ENCODE data around the gene ZFP91.
A peak's percentile ranks its signal among the peaks of the same experiment; 100 is the strongest.

The ZFP91 gene, protein sequence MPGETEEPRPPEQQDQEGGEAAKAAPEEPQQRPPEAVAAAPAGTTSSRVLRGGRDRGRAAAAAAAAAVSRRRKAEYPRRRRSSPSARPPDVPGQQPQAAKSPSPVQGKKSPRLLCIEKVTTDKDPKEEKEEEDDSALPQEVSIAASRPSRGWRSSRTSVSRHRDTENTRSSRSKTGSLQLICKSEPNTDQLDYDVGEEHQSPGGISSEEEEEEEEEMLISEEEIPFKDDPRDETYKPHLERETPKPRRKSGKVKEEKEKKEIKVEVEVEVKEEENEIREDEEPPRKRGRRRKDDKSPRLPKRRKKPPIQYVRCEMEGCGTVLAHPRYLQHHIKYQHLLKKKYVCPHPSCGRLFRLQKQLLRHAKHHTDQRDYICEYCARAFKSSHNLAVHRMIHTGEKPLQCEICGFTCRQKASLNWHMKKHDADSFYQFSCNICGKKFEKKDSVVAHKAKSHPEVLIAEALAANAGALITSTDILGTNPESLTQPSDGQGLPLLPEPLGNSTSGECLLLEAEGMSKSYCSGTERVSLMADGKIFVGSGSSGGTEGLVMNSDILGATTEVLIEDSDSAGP

DNA sequence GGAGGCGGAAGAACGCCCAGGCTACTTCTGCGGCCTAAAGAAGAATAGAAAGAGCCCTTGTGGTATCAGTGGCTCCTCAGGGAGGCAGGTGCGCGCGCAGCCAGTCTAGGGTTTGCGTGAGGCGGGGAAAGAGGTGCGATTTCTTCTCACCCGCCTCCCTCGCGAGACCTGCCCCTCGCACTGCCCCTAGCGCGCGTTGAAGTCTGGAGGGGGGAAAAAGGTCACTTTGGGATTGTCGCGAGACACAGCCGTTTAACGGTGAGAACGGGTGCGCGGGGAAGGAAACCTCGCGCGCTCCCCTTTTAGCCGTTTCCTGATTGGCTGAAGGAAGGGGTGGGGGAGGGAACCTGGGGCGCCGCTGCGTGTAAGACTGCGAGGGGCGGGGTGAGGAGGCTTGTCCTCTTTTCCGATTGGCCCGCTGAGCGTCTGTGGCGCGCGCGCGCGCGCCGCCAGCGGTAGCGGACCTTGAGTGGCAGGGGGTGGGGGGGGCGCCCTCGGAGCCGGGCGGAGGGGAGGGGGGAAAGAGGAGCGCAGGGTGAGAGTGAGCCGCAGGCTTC, at the start of gene ZFP91:
Gene ZFP91 (plus strand): TSS at position 429 of the 557 bp plus-strand sequence. CDS start 219 bp downstream, outside the sequence.
- TF ChIP-seq ZNF274 (IDR thresholded peaks at IDR 0.05; ENCODE audit: low read depth, low read length), result no peak
- peak within 1 kb of the TSS; percentile 92 for H3K4me3 ChIP-seq (ENCODE audit: low read length)

DNA sequence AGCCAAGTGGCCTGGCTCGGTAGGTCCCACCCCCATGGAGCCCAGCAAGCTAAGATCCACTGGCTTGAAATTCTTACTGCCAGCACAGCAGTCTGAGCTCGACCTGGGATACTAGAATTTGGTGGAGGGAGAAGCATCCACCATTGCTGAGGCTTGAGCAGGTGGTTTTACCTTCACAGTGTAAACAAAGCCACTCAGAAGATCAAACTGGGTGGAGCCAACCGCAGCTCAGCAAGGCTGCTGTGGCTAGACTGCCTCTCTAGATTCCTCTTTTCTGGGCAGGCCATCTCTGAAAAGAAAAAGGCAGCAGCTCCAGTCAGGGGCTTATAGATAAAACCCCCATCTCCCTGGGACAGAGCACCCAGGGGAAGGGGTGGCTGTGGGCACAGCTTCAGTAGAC, 48.6 kb upstream of the ZFP91 start:
- TF ChIP-seq ZNF274 (IDR thresholded peaks at IDR 0.05; ENCODE audit: low read depth, low read length), result no peak
- H3K4me3 ChIP-seq (ENCODE audit: low read length), result no peak overlapping the region

DNA sequence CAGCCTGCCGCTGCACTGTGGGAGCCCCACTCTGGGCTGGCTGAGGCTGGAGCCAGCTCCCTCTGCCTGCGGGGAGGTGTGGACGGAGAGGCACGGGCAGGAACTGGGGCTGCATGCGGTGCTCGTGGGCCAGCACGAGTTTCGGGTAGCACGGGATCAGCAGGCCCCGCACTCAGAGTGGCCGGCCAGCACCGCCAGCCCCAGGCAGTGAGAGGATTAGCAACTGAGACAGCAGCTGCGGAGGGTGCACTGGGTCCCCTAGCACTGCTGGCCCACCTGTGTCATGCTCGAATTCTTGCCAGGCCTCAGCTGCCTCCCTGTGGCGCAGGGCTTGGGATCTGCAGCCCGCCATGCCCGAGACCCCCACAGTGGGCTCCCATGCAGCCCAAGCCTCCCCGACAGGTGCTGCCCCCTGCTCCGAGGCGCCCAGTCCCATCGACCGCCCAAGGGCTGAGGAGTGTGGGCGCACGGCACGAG, 47.0 kb upstream of the ZFP91 start:
- H3K4me3 ChIP-seq (ENCODE audit: low read length), result no peak overlapping the region
- no peak for TF ChIP-seq ZNF274 (IDR thresholded peaks at IDR 0.05; ENCODE audit: low read depth, low read length)

DNA sequence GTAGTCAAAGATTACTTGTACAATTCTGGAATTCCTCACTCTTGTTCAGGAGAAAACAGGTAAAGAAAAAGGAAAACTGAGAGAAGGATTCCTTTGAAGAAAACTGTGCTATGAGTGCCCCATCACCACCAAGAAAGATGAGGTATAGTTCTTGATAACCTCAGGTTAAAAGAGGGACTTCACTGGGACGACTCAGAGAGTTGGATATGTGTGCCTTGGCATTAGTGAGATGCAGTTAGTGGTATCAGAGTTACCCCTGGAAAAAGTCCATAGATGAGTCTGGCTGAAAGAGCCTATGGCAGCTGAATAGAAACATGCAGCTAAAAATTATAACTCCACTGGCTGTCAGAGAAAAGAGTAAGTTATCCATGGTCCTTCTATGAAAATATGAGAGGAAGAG, 32.0 kb upstream of the ZFP91 start:
- no peak for TF ChIP-seq ZNF274 (IDR thresholded peaks at IDR 0.05; ENCODE audit: low read depth, low read length)
- no peak overlapping the region for H3K4me3 ChIP-seq (ENCODE audit: low read length)

DNA sequence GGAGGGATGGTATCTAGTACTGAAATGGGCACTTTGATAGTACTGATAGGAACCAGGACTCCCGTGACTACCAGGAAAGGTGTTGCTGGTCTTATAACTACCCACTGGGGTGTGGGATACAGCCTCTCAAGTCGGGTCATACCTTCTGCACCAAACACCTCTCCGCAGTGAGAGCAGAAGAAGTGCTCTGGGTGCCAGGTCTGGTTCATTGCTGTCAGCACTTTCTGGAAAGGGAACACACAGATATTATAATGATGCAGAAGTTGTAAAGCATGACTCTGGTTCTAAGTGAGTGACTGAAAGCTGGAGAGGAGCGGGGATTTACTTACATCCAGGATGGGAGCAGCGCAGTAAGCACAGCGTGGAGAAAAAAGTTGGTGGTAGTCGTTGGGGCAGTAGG, 29.2 kb upstream of the ZFP91 start:
- no peak for TF ChIP-seq ZNF274 (IDR thresholded peaks at IDR 0.05; ENCODE audit: low read depth, low read length)
- H3K4me3 ChIP-seq (ENCODE audit: low read length), result no peak overlapping the region

DNA sequence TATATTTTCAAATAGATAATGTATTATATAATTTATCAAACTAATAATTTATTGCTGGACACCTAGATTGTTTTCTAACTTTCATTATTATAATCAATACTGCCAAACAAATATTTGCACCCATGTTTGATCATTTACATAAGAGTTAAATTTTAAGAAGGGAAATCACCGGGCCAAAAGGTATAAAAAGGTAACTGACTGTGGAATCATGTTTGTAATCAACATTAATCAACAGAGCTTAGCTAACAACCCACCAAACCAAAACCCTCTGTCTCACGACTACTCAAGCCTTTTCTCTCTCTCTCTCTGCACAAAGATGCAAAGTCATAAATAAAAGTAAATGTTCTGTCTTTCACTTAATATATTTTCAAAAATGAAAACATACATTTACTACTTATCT, 18.0 kb upstream of the ZFP91 start:
- TF ChIP-seq ZNF274 (IDR thresholded peaks at IDR 0.05; ENCODE audit: low read depth, low read length), result no peak
- no peak overlapping the region for H3K4me3 ChIP-seq (ENCODE audit: low read length)

DNA sequence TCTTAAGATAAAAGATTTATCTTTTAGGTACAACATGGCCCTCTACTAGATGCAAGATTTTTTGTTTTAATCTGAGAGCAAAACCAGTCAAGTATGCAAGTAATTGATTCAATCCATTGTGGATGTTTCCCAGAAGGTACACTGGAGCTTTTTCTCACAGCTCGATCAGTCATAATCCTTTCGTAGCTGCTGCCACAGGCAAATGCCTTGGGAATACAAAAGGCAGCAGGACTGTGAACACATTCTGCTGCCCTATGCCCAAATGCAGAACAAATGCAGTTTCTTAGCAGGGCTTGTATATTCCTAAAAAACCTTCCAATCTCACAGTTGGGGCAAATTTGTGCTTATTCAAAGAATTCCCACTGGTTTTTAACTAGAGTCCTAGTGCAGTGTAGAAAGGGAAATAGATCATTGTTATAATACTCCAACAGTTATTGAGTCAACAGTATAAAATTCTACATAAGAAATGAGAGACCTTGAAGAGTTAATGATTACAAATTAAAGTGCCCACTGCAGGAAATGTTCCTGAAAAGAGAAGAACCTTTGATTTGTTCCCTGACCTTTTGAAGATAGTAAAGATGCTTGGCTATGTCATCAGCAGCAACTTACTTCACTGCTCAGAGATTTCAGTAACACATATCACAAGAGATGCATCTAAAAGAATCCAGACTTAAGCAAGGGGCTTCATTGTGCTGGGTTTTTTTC, 17.3 kb upstream of the ZFP91 start:
- H3K4me3 ChIP-seq (ENCODE audit: low read length), result no peak overlapping the region
- TF ChIP-seq ZNF274 (IDR thresholded peaks at IDR 0.05; ENCODE audit: low read depth, low read length), result no peak

DNA sequence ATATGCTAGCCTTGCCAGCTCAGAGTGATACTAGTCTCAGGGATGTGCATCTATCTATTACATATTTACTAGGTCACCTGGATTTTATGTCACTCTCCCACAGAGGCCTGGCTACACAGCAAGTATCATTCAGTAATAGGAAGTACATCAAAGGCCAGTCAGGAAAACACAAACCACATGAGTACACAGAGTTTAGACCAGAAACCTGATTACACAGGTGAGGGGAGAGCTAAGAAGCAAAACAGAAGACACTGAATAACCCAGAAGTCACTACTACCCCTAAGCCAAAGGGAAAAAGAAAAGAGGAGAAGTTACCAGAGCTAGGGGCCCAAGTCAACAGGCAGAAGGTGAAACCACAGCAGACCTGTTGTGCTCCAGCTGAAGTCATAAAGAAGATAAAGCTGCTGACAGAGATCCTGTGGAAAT, 16.5 kb upstream of the ZFP91 start:
- TF ChIP-seq ZNF274 (IDR thresholded peaks at IDR 0.05; ENCODE audit: low read depth, low read length), result no peak
- H3K4me3 ChIP-seq (ENCODE audit: low read length), result no peak overlapping the region; the same call in 1 of the 2 replicates

DNA sequence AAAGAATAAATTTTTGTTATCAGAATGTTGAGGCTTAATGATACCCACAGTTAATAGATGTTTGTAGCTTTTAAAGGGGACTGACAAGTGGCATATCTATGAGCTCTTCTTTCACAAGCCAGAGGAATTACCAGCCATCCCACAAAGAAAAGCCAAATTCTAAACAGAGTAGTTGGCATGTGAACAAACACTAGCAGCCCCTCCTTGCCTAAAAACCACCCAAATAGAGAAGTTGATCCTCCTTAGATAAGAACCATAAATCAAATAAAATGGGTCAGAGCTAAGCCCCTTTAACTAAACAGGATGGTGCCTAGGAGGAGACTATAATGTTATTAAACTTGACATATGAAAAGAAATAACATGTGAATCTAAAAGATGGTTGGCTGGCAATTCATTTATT, 14.6 kb upstream of the ZFP91 start:
- no peak for TF ChIP-seq ZNF274 (IDR thresholded peaks at IDR 0.05; ENCODE audit: low read depth, low read length)
- no peak overlapping the region for H3K4me3 ChIP-seq (ENCODE audit: low read length)

DNA sequence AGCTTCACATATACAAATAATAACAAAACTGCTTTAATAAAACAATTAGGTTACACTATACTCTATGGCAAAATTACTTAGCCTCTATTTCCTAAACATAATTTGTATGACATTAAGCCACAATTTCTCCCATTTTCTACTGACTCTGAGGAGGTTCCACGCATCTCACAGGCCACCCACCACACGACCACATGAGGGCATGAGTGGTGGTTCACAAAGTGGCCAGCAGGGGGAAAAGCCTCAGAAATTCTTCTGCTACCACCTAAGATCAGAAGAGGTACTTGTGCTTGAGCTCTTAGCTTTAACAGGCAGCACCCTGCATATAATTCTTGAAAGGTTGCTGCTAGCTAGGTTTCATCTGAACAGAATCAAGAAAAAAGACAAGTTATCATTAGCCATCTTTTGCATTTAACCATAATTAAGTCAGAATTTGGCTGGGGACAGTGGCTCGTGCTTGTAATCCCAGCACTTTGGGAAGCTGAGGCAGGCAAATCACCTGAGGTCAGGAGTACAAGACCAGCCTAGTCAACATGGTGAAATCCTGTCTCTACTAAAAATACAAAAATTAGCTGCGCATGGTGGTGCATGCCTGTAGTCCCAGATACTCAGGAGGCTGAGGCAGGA, 10.9 kb upstream of the ZFP91 start:
- TF ChIP-seq ZNF274 (IDR thresholded peaks at IDR 0.05; ENCODE audit: low read depth, low read length), result no peak

DNA sequence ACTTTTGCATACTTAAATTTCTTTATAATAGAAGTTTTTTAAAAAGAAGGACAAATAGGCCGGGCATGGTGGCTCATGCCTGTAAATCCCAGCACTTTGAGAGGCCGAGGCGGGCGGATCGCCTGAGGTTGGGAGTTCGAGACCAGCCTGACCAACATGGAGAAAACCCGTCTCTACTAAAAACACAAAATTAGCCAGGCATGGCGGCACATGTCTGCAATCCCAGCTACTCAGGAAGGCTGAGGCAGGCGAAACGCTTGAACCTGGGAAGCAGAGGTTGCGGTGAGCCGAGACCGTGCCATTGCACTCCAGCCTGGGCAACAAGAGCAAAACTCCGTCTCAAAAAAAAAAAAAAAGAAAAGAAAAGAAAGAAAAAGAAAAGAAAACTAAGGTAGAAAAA, 6.0 kb upstream of the ZFP91 start:
- H3K4me3 ChIP-seq (ENCODE audit: low read length), result peak overlapping the region; percentile 58

More for the DNA sequence above, 10.9 kb upstream of the ZFP91 start:
- H3K4me3 ChIP-seq (ENCODE audit: low read length), result no peak overlapping the region

DNA sequence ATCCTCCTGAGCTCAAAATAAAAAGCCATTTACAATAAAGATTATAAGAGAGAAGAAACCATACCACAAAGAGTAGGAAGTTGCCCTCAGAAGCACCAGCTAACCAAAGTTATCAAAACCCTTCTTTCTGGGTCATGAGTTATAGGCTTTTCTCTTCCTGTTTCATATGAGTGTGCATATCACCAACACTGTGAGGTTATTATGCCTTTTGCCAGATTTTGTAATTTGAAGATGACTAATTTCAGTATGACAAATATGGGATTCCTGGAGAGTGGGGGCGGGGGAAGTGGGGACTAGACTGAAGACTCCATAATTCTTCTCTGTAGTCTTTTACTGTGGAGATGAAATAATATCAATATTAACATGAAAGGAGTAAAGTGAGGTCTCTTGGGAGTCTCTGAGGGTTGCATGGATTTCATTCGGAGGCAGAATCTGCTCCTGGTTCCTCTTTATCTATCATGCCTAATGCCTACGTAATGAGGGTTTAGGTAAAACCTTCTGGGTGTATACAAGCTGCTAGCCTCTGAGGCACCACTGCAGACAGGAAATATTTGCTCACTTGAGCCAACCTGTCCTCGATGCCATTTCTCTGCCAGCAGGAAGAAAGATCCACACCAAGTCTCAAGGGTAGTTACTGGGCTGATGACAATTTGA, 5.3 kb upstream of the ZFP91 start:
- TF ChIP-seq ZNF274 (IDR thresholded peaks at IDR 0.05; ENCODE audit: low read depth, low read length), result no peak
- peak overlapping the region; percentile 99 for H3K4me3 ChIP-seq (ENCODE audit: low read length)

DNA sequence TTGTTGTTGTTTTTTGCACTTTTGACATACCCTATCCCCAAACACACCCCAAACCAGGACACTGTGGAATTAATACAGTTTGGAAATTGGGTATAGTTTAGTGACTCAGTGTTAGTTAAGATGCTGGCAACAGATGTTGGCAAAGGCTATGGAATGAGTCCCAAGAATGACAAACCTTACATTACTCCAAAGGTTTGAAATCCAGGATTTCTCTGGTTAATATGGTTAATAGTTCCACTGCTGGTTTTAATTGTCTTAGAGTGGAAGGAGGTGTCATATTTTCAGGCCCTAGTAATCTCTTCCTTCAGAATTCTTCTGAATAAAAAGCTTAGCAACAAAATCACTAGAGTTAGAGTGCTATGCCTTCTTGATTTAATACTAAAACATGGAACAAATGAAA, 4.0 kb upstream of the ZFP91 start:
- TF ChIP-seq ZNF274 (IDR thresholded peaks at IDR 0.05; ENCODE audit: low read depth, low read length), result no peak
- H3K4me3 ChIP-seq (ENCODE audit: low read length), result peak overlapping the region; percentile 99
